ENCODE data around the gene EIF4EBP2.

GRCh38 chr10:70432561-70433263 is 28.8 kb downstream of the EIF4EBP2 start:
- no peak for TF ChIP-seq JUN (CRISPR knock-in tag; IDR thresholded peaks at IDR 0.05)
- no peak for TF ChIP-seq CTCF (CRISPR knock-in tag; IDR thresholded peaks at IDR 0.05)
- TF ChIP-seq ZNF280D (CRISPR knock-in tag; IDR thresholded peaks at IDR 0.05), result no peak
- no peak for TF ChIP-seq MEF2D (CRISPR knock-in tag; IDR thresholded peaks at IDR 0.05)
- TF ChIP-seq SMC3 (IDR thresholded peaks at IDR 0.05; ENCODE audit: low read length), result no peak
- no peak for TF ChIP-seq PTBP1 (IDR thresholded peaks at IDR 0.05; ENCODE audit: low read depth, low read length, poor library complexity, severe bottlenecking)
